ENCODE measurements around the gene TMCC1.

The TMCC1 gene

GRCh38 chr3:129606636-129607390, 286.7 kb downstream of the TMCC1 start, which contains the start of gene PLXND1:
Gene PLXND1 (minus strand): TSS chr3:129606676. CDS start chr3:129606639, 37 bp downstream.
- peak; percentile 86 for DNase-seq

GRCh38 chr3:129605922-129606635, 287.4 kb downstream of the TMCC1 start:
- DNase-seq = peak; percentile 60

DNA sequence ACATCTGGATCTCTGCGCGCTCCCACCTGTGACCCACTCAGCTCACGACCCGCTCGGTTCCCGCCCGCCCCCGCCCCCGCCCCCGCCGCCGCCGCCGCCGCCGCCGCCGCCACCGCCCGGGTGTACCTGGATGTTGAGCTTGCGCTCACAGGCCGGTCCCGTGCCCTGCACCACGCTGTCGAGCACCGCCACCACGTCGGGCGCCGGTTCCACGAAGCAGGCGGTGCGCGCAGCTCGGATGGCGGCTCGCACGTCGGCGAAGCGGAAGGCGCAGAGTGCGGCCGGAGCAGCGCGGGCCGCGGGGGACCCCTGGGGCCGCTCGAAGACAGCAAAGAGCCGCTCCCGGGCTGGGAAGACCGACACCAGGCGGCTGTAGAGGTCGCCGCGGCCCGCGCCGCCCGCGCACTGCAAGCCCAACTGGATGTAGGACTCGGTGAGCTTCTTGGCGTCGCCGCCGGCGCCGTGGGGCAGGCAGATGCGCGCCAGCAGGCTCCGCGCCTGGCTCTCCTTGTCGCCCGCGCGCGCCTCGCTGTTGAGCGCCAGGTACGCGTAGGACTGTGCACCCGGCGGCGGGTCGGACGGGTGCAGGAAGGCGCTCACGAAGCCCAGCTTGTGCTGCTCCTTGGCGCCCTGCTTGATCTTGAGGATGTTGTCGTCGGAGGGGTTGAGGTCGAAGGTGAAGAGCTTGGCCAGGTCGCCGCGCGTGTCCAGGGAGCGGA, 288.1 kb downstream of the TMCC1 start:
- DNase-seq = peak; percentile 77

GRCh38 chr3:129604767-129605166, 288.7 kb downstream of the TMCC1 start:
- no peak for DNase-seq

DNA sequence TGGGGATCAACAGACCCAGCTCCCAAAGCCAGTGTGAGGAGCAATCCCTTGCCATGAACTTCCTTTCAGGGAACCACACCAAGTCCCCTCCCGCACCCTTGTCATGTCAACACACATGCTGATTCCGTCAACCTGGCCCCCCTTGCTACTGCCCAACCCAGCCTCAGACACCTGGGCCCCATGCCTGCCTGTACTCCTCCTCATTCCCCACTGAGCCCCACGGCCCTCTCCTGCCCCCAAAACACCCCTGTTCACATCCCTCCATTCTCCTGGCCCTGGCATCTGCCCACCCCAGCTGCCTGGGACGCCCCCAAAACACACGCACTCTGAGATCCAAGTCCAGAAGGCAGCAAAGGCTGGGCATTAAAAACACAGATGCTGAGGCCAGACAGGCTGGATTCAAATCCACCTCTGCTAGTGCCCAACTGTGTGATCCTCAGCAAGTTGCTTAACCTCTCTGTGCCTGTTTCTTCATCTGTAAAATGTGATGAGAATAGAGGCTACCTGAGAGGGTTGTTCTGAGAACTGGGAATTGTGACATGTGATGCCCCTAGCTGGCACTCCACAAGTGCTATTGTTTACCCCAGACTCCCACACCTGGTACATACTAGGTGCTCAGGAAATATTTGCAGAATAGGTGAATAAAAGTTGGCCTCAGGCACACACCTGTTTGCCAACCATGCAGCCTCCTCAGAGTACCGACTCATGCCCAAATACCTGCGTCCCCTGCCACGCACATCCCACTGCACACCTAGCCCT, 289.3 kb downstream of the TMCC1 start:
- DNase-seq = no peak

DNA sequence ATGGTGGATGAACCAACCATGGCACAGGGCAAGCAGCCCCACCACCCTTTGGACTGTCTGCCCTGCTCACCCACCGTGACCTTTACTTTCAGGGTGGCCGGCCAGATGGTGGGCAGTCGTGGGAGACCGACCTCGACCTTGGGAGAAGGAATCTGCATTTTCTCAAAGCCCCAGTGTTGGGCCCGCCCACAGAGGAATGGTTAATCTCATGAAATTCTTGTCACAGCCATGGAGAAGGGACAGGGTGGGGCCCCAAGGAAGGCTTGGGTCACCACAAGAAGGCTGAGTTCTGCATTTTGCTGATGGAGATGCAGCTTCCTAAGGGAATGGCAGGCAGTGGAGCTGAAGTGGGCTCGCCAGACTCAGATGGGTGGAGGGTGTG, 290.0 kb downstream of the TMCC1 start:
- DNase-seq = peak; percentile 46

- DNase-seq = no peak
Observed at GRCh38 chr3:129602730-129603560, 290.6 kb downstream of the TMCC1 start.

DNA sequence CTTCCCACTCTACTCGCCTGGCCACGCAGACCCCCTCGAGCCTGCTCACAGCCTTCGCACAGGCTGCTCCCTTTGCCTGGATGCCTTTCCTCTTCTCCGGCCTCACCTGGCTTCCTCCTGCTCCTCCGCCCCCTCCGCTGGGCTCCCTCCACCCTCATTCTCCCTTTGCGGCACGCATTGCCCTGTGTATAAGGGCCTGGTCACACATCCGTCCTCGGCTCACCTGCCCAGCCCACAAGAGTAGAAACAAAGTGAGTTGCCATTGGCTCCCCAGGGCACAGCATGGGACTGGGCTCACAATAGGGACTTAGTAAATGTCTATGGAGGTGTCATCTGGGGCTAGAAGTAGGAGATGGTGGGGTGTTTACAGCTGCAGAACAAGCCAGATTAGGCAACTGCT, 291.2 kb downstream of the TMCC1 start:
- no peak for DNase-seq

- no peak for DNase-seq
Observed at GRCh38 chr3:129601713-129602112, 291.8 kb downstream of the TMCC1 start.

DNA sequence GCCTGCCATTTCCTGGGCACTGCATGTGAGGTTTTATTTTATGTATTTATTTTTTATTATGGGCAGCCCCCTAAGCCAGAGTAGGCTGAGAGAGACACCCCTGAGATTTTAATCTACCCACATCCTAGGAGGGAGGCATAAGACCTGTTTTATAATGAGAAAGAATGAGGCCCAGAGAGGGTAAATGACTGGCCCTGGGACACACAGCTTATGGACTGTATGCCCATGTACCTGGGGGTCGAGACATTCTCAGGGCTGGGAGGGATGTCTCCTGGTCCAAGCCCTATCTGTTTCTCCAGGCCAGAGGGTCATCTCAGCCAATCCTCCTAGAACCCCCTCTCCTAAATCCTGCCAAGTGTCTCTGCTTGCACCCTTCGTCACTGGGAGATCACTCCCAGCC, 293.2 kb downstream of the TMCC1 start:
- no peak for DNase-seq

- peak; percentile 91 for DNase-seq
Observed at GRCh38 chr3:129599607-129600006, 293.9 kb downstream of the TMCC1 start.

GRCh38 chr3:129599073-129599472, 294.4 kb downstream of the TMCC1 start:
- DNase-seq = no peak

DNA sequence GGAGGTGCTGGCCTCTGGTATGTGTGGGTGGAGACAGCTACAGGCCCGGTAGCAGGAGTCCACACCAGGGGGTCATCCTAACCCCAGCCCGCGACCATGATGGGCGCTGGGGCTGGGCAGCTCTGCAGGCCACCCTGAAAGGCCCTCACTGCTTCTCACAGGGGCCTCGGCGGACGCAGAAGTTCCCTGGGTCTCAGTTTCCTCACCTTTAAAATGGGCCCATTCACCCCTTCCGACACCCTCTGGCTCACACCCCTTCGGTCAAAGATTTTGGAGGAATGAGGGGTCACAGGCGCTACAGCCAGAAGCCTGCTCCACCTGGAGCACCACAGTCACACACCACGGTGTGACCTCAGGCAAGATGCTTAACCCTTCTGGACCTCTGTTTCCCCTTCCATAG, 295.0 kb downstream of the TMCC1 start:
- no peak for DNase-seq

DNA sequence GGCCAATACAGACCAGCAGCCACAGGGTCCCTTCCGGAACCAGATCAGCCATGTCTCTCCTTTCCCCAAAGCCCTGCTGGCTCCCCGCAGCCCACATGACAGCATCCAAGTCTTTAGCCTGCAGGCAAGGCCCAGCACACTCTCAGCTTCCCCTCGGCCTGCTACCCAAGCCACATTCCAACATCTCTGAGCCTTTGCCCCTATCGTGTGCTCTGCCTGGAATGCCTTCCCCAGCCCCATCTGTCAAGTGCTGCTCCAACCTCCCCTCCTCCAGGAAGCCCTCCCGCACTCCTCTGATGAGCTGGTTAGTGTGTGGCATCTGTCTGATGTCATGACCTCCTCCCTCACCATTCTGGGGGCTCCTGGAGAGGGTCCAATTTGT, 295.5 kb downstream of the TMCC1 start:
- DNase-seq = no peak

Data from hematopoietic multipotent progenitor cell treated with erythropoietin and hydrocortisone succinate and interleukin-3 and kit ligand, for 4 days (in vitro differentiated cells).